Measurements from ENCODE around the gene RNF207. TPM values are rescaled to one million over a fixed set of nuclear protein-coding genes. Genes with fewer than 3 reads are reported as not detected.

Gene RNF207
- total RNA-seq, 2 donors from 2014 or later = 18.4 to 19.4 TPM

- no peak for DNase-seq
- Histone ChIP-seq H3K4me1 (peaks cover 18% of the 10 kb centered on the region), H3K27ac (no peak overlapping the region), H3K9ac (ENCODE audit: low read depth in 2 of 2, low read length in 2 of 2) (no peak overlapping the region), H3K9me3 (no peaks in the 10 kb centered on the region), H3K4me3 (no peak overlapping the region), H3K36me3 (no peaks in the 10 kb centered on the region), H3K27me3 (no peaks in the 10 kb centered on the region)
- no peak for TF ChIP-seq CTCF (IDR thresholded peaks at IDR 0.05)
- intact Hi-C loops (cut with DNase I) = no loop called here
These were observed 61.9 kb downstream of the RNF207 start for GRCh38 chr1:6267686-6268322.

GRCh38 chr1:6268415-6268814 lies 62.5 kb downstream of the RNF207 start:
- H3K27me3 ChIP-seq = no peaks in the 10 kb centered on the region
- TF ChIP-seq CTCF (IDR thresholded peaks at IDR 0.05) = no peak
- peaks cover 18% of the 10 kb centered on the region for H3K4me1 ChIP-seq
- no peak for DNase-seq
- no peak overlapping the region for H3K9ac ChIP-seq (ENCODE audit: low read depth in 2 of 2, low read length in 2 of 2)
- intact Hi-C loops (cut with DNase I) = no loop called here
- no peaks in the 10 kb centered on the region for H3K36me3 ChIP-seq
- H3K9me3 ChIP-seq = no peaks in the 10 kb centered on the region
- H3K4me3 ChIP-seq = no peak overlapping the region
- H3K27ac ChIP-seq = no peak overlapping the region

- DNase-seq = no peak
- Histone ChIP-seq H3K9me3 (no peaks in the 10 kb centered on the region), H3K4me1 (peaks cover 18% of the 10 kb centered on the region), H3K27ac (peak overlapping the region; percentile 69), H3K4me3 (no peak overlapping the region), H3K36me3 (no peaks in the 10 kb centered on the region), H3K9ac (ENCODE audit: low read depth in 2 of 2, low read length in 2 of 2) (peak overlapping the region in 1 of 2 donors; percentile 51), H3K27me3 (no peaks in the 10 kb centered on the region)
- no peak for TF ChIP-seq CTCF (IDR thresholded peaks at IDR 0.05)
- intact Hi-C loops (cut with DNase I) = no loop called here
These were observed 63.4 kb downstream of the RNF207 start for GRCh38 chr1:6269296-6269695.

GRCh38 chr1:6269720-6270400 lies 63.9 kb downstream of the RNF207 start:
- H3K27ac ChIP-seq = peak overlapping the region; percentile 69
- H3K4me3 ChIP-seq = no peak overlapping the region
- DNase-seq = peak; percentile 86
- no peak for TF ChIP-seq CTCF (IDR thresholded peaks at IDR 0.05)
- peaks cover 18% of the 10 kb centered on the region for H3K4me1 ChIP-seq
- H3K9ac ChIP-seq (ENCODE audit: low read depth in 2 of 2, low read length in 2 of 2) = peak overlapping the region in 1 of 2 donors; percentile 68
- intact Hi-C loops (cut with DNase I) = no loop called here
- H3K27me3 ChIP-seq = no peaks in the 10 kb centered on the region
- no peaks in the 10 kb centered on the region for H3K36me3 ChIP-seq
- H3K9me3 ChIP-seq = no peaks in the 10 kb centered on the region

GRCh38 chr1:6270401-6270800 lies 64.5 kb downstream of the RNF207 start:
- Histone ChIP-seq H3K9ac (ENCODE audit: low read depth in 2 of 2, low read length in 2 of 2) (peak overlapping the region in 1 of 2 donors; percentile 68), H3K36me3 (no peaks in the 10 kb centered on the region), H3K27me3 (no peaks in the 10 kb centered on the region), H3K27ac (peak overlapping the region; percentile 69), H3K4me3 (no peak overlapping the region), H3K9me3 (no peaks in the 10 kb centered on the region), H3K4me1 (peaks cover 18% of the 10 kb centered on the region)
- intact Hi-C loops (cut with DNase I) = no loop called here
- peak; percentile 53 for DNase-seq
- no peak for TF ChIP-seq CTCF (IDR thresholded peaks at IDR 0.05)

Other genes starting within 250 kb of the RNF207 start
- gene NPHP4, start 213.7 kb upstream of the RNF207 start, total RNA-seq = 10 to 100 TPM in 1 of 2 donors, 1 to 10 TPM in 1; 6.2 to 15.9 TPM
- 1 to 10 TPM; 4.7 to 6.4 TPM for gene KCNAB2, start 160.2 kb upstream of the RNF207 start, total RNA-seq
- gene CHD5, start 25.8 kb upstream of the RNF207 start, total RNA-seq = under 1 TPM; 0.35 to 0.69 TPM
- 100 to 1,000 TPM; 314 to 378 TPM for gene RPL22, start 6.5 kb upstream of the RNF207 start, total RNA-seq
- 10 to 100 TPM; 56.6 to 72.5 TPM for gene ICMT, start 29.8 kb downstream of the RNF207 start, total RNA-seq
- not detected for gene HES3, start 38.1 kb downstream of the RNF207 start, total RNA-seq
- gene GPR153, start 55.0 kb downstream of the RNF207 start, total RNA-seq = 10 to 100 TPM; 19.6 to 21.0 TPM
- gene ACOT7, start 187.6 kb downstream of the RNF207 start, total RNA-seq = 100 to 1,000 TPM in 1 of 2 donors, 10 to 100 TPM in 1; 48.7 to 125 TPM
- gene HES2, start 213.8 kb downstream of the RNF207 start, total RNA-seq = 10 to 100 TPM; 14.2 to 24.0 TPM
- 10 to 100 TPM; 74.3 to 98.0 TPM for gene ESPN, start 218.7 kb downstream of the RNF207 start, total RNA-seq